Neural cell (in vitro differentiated cells): ENCODE measurements around the gene ALX4. TPM values are rescaled to one million over a fixed set of nuclear protein-coding genes. Genes with fewer than 3 reads are reported as not detected.

Source experiments
- H2AFZ ChIP-seq: fragments of 200-600, 300-800 bp; sonication (generic), shearing (Covaris generic); 2 replicates; pipeline ENCODE4 v1.6.0; 2014; ENCODE audit warnings: low read depth, mild to moderate bottlenecking, antibody characterized with exemption, low read length, moderate library complexity
- H3F3A ChIP-seq: fragments of 200-600 bp; shearing (Covaris generic); 2 replicates; pipeline ENCODE4 v1.6.1; 2016; ENCODE audit warnings: mild to moderate bottlenecking, moderate library complexity, mixed read lengths, antibody characterized with exemption, low read length; ENCODE audit not compliant: insufficient read depth, poor library complexity, severe bottlenecking
- H3K27ac ChIP-seq: fragments of 200-600, 300-800 bp; sonication (generic), shearing (Covaris generic); 2 replicates; pipeline ENCODE4 v1.5.1; 2014; ENCODE audit warnings: mild to moderate bottlenecking, low read length, moderate library complexity
- H3K27me3 ChIP-seq: fragments of 300-800, 200-600 bp; sonication (generic), shearing (Covaris generic); 2 replicates; pipeline ENCODE4 v1.6.0; 2014; ENCODE audit warnings: mild to moderate bottlenecking, low read depth, low read length, moderate library complexity; ENCODE audit not compliant: insufficient read depth
- H3K36me3 ChIP-seq: fragments of 300-800, 200-600 bp; sonication (generic), shearing (Covaris generic); 2 replicates; pipeline ENCODE4 v1.5.1; 2014; ENCODE audit warnings: mild to moderate bottlenecking, antibody characterized with exemption, low read length, moderate library complexity; ENCODE audit not compliant: insufficient read depth
- H3K4me2 ChIP-seq: fragments of 300-800, 200-600 bp; sonication (generic), shearing (Covaris generic); 2 replicates; pipeline ENCODE4 v1.6.0; 2014; ENCODE audit warnings: mild to moderate bottlenecking, low read length
- H3K4me3 ChIP-seq: fragments of 300-800, 200-600 bp; sonication (generic), shearing (Covaris generic); 2 replicates; pipeline ENCODE4 v1.5.1; 2014; ENCODE audit warnings: mild to moderate bottlenecking, low read length, moderate library complexity
- H3K79me2 ChIP-seq: fragments of 200-600 bp; shearing (Covaris generic); replicated peaks from 2 replicates; pipeline ENCODE4 v1.6.0; 2014; ENCODE audit warnings: mild to moderate bottlenecking, low read length, moderate library complexity; ENCODE audit not compliant: insufficient read depth
- H3K9ac ChIP-seq: fragments of 300-800, 200-600 bp; sonication (generic), shearing (Covaris generic); 2 replicates; pipeline ENCODE4 v1.6.1; 2016; ENCODE audit warnings: mild to moderate bottlenecking, low read length, mixed read lengths
- H3K9me2 ChIP-seq: fragments of 200-600 bp; shearing (Covaris generic); 2 replicates; pipeline ENCODE4 v1.6.1; 2016; ENCODE audit warnings: mild to moderate bottlenecking, low read length, mixed read lengths; ENCODE audit not compliant: insufficient read depth
- H3K9me3 ChIP-seq: fragments of 200-600, 300-800 bp; sonication (generic), shearing (Covaris generic); 2 replicates; pipeline ENCODE4 v1.6.1; 2016; ENCODE audit warnings: mild to moderate bottlenecking, mixed run types, low read length, moderate library complexity, mixed read lengths
- H4K20me1 ChIP-seq: fragments of 200-600 bp; shearing (Covaris generic); 2 replicates; pipeline ENCODE4 v1.6.1; 2016; ENCODE audit warnings: mild to moderate bottlenecking, mixed run types; ENCODE audit not compliant: insufficient read depth
- CTCF ChIP-seq: fragments of 450-650 bp; IDR thresholded peaks from 2 replicates; pipeline ENCODE4 v1.5.1; 2014; ENCODE audit warnings: antibody characterized with exemption, mild to moderate bottlenecking, moderate library complexity; ENCODE audit not compliant: poor library complexity, severe bottlenecking
- EP300 ChIP-seq: fragments of 450-650 bp; conservative IDR thresholded peaks from 2 replicates; pipeline ENCODE4 v1.6.1; 2014; ENCODE audit warnings: antibody characterized with exemption, mild to moderate bottlenecking, moderate library complexity; ENCODE audit not compliant: poor library complexity, severe bottlenecking
- EZH2 ChIP-seq: fragments of 200-600, 300-800 bp; shearing (Covaris generic), sonication (generic); IDR thresholded peaks from 2 replicates; pipeline ENCODE4 v1.6.1; 2014; ENCODE audit warnings: antibody characterized with exemption, low read length, borderline replicate concordance, mild to moderate bottlenecking; ENCODE audit not compliant: insufficient read depth, poor library complexity, severe bottlenecking
- MXI1 ChIP-seq: fragments of 450-650 bp; conservative IDR thresholded peaks from 2 replicates; pipeline ENCODE4 v1.6.1; 2014; ENCODE audit warnings: antibody characterized with exemption, mild to moderate bottlenecking; ENCODE audit not compliant: poor library complexity, severe bottlenecking
- POLR2AphosphoS5 ChIP-seq: IDR thresholded peaks from 2 replicates; pipeline ENCODE4 v1.6.1; 2012
- RAD21 ChIP-seq: fragments of 450-650 bp; conservative IDR thresholded peaks from 2 replicates; pipeline ENCODE4 v1.6.1; 2014; ENCODE audit warnings: antibody characterized with exemption, mild to moderate bottlenecking, moderate library complexity
- SMC3 ChIP-seq: fragments of 450-650 bp; conservative IDR thresholded peaks from 2 replicates; pipeline ENCODE4 v1.6.1; 2014; ENCODE audit warnings: antibody characterized with exemption, mild to moderate bottlenecking, moderate library complexity; ENCODE audit not compliant: poor library complexity
- TAF1 ChIP-seq: IDR thresholded peaks from 2 replicates; pipeline ENCODE4 v1.6.1; 2012; ENCODE audit warnings: low read depth
- polyA plus RNA-seq: library from polyadenylated mRNA; depleted of rRNA; stranded (reverse); fragments of >200 nt; gene quantifications from 2 replicates; pipeline ENCODE4 v1.2.3, GENCODE V29; 2014
- TF ChIP-seq, protein P1 (sequence below): IDR thresholded peaks from 2 replicates; pipeline ENCODE4 v1.6.1; 2012; ENCODE audit warnings: borderline replicate concordance

Gene ALX4
- polyA plus RNA-seq, 1 donor from 2014 or later = not detected

DNA sequence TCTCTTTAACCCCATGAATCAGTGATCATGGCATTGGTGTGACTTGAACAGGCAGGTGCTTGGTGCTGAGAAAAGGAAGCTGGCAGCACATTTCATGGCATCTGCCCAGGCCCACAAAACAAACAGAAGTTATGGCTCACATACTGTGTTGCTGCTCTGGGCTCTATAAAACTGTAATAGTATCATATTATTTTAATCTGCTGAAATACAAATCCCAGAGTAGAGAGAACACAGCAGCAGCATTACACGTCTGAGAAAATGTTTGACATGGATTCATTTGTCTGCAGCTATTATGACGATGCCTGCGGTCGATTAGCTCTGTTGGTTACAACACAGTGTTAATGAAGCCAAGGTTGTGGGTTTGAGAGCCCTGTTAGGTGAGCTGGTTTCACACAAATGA is 80.8 kb downstream of the ALX4 start:
- Histone ChIP-seq H3K4me2 (no peak overlapping the region), H3K27ac (no peak overlapping the region), H3K9me3 (no peaks in the 10 kb centered on the region), H2AFZ (no peak overlapping the region), H3K9me2 (no peaks in the 10 kb centered on the region), H3F3A (no peaks in the 10 kb centered on the region), H3K36me3 (no peaks in the 10 kb centered on the region), H3K27me3 (no peaks in the 10 kb centered on the region), H3K79me2 (no peaks in the 10 kb centered on the region), H3K9ac (no peak overlapping the region), H4K20me1 (no peaks in the 10 kb centered on the region), H3K4me3 (no peak overlapping the region)
- TF ChIP-seq POLR2AphosphoS5 (no peak), CTCF (no peak), RAD21 (no peak), EZH2 (no peak), SMC3 (no peak), MXI1 (no peak), EP300 (no peak), TAF1 (no peak)
- TF ChIP-seq, protein P1, sequence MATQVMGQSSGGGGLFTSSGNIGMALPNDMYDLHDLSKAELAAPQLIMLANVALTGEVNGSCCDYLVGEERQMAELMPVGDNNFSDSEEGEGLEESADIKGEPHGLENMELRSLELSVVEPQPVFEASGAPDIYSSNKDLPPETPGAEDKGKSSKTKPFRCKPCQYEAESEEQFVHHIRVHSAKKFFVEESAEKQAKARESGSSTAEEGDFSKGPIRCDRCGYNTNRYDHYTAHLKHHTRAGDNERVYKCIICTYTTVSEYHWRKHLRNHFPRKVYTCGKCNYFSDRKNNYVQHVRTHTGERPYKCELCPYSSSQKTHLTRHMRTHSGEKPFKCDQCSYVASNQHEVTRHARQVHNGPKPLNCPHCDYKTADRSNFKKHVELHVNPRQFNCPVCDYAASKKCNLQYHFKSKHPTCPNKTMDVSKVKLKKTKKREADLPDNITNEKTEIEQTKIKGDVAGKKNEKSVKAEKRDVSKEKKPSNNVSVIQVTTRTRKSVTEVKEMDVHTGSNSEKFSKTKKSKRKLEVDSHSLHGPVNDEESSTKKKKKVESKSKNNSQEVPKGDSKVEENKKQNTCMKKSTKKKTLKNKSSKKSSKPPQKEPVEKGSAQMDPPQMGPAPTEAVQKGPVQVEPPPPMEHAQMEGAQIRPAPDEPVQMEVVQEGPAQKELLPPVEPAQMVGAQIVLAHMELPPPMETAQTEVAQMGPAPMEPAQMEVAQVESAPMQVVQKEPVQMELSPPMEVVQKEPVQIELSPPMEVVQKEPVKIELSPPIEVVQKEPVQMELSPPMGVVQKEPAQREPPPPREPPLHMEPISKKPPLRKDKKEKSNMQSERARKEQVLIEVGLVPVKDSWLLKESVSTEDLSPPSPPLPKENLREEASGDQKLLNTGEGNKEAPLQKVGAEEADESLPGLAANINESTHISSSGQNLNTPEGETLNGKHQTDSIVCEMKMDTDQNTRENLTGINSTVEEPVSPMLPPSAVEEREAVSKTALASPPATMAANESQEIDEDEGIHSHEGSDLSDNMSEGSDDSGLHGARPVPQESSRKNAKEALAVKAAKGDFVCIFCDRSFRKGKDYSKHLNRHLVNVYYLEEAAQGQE = no peak

- H3K9ac ChIP-seq = no peak overlapping the region
- no peak overlapping the region for H3K4me3 ChIP-seq
- TF ChIP-seq SMC3 = no peak
- TF ChIP-seq TAF1 = no peak
- TF ChIP-seq POLR2AphosphoS5 = no peak
- no peak for TF ChIP-seq EZH2
- no peak for TF ChIP-seq MXI1
- TF ChIP-seq RAD21 = no peak
- TF ChIP-seq CTCF = no peak
- TF ChIP-seq EP300 = no peak
- TF ChIP-seq, protein P1 = no peak
- no peaks in the 10 kb centered on the region for H3F3A ChIP-seq
- no peaks in the 10 kb centered on the region for H3K36me3 ChIP-seq
- H3K4me2 ChIP-seq = no peak overlapping the region
- no peaks in the 10 kb centered on the region for H3K27me3 ChIP-seq
- H4K20me1 ChIP-seq = no peaks in the 10 kb centered on the region
- no peak overlapping the region for H3K27ac ChIP-seq
- H3K9me3 ChIP-seq = no peaks in the 10 kb centered on the region
- H3K9me2 ChIP-seq = no peaks in the 10 kb centered on the region
- no peaks in the 10 kb centered on the region for H3K79me2 ChIP-seq
- no peak overlapping the region for H2AFZ ChIP-seq
Measured at GRCh38 chr11:44228379-44228778, 81.6 kb downstream of the ALX4 start.
